ENCODE results near the gene PRCP. TPM values are rescaled to one million over a fixed set of nuclear protein-coding genes. Genes with fewer than 3 reads are reported as not detected.

PRCP gene
- total and polyA plus RNA-seq, 2 donors (not counting 3 experiments of a cell fraction or from before 2014, with no cell fraction given) = 170 to 277 TPM

DNA sequence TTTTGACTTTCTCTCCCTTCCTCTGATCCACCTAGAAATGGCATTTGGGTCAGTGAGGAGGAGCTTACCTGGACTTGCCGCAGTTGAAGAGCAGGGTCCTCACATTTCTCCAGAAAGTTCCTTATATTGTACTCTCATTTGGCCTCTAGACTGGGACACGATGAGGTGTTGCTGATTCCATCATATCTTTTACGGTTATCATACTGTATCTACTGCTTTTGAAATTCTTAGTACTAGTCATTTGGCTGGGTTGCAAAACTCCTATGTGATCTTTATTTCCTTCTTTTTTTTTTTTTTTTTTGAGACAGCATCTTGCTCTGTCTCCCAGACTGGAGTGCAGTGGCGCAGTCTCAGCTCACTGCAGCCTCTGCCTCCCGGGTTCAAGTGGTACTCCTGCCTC, 107.9 kb downstream of the PRCP start:
- H3K79me2 ChIP-seq (ENCODE audit: control insufficient read depth, insufficient read depth, low read length) = no peaks in the 10 kb centered on the region
- CTCF ChIA-PET = interaction anchor here (0.9 to 1.7 kb wide), 2 partner anchors 17 to 75 kb away, joined by 4 read pairs; no protein-coding TSS in a partner anchor
- H3K9me1 ChIP-seq (replicated peaks; ENCODE audit: control insufficient read depth, extremely low read depth, insufficient read depth, low read length) = no peaks in the 10 kb centered on the region
- POLR2A ChIA-PET = interaction anchor here (0.7 kb wide), 1 partner anchor 32 kb away, joined by 7 read pairs; no protein-coding TSS in a partner anchor
- no peak overlapping the region for H2AFZ ChIP-seq (ENCODE audit: low read depth, low read length)
- no peaks in the 10 kb centered on the region for H3K9me3 ChIP-seq (replicated peaks; ENCODE audit: control insufficient read depth, insufficient read depth, low read length)
- no TSS peak for BruUV-seq (replicated peaks)
- H3K27me3 ChIP-seq (ENCODE audit: control insufficient read depth in 2 of 2, insufficient read depth in 2 of 2, low read length in 2 of 2) = no peaks in the 10 kb centered on the region
- intact Hi-C loops (cut with micrococcal nuclease) (no loop called here), dilution Hi-C loops (cut with MboI; ENCODE audit: extremely low pct_ligation_motif_present, low sequenced_read_pairs) (no loop called here)
- no peak overlapping the region for H3K9ac ChIP-seq (replicated peaks; ENCODE audit: extremely low read depth, insufficient read depth, low read length)
- H3K4me2 ChIP-seq (ENCODE audit: insufficient read depth, low read length) = no peak overlapping the region
- no peaks in the 10 kb centered on the region for H3K36me3 ChIP-seq (ENCODE audit: control insufficient read depth in 2 of 2, extremely low read depth in 1 of 2, insufficient read depth in 2 of 2, low read length in 2 of 2)
- no peak overlapping the region for H3K27ac ChIP-seq (ENCODE audit: insufficient read depth, low read depth, low read length)
- no peak for TF ChIP-seq JUN (IDR thresholded peaks at IDR 0.05; ENCODE audit: borderline replicate concordance, insufficient read depth, insufficient read length, low read depth)
- no peak for TF ChIP-seq POLR2AphosphoS5 (IDR thresholded peaks at IDR 0.05; ENCODE audit: insufficient read depth, low read depth, low read length)
- no peak for TF ChIP-seq MYC (IDR thresholded peaks at IDR 0.05; ENCODE audit: low read depth, low read length)
- no peak for TF ChIP-seq EZH2 (IDR thresholded peaks at IDR 0.05; ENCODE audit: borderline replicate concordance, low read depth, low read length, severe bottlenecking)
- TF ChIP-seq POLR2A (IDR thresholded peaks at IDR 0.05; ENCODE audit: low read depth, low read length) = no peak
- no peak for TF ChIP-seq FOS (IDR thresholded peaks at IDR 0.05; ENCODE audit: borderline replicate concordance, insufficient read depth, low read length)
- TF ChIP-seq, protein P1, sequence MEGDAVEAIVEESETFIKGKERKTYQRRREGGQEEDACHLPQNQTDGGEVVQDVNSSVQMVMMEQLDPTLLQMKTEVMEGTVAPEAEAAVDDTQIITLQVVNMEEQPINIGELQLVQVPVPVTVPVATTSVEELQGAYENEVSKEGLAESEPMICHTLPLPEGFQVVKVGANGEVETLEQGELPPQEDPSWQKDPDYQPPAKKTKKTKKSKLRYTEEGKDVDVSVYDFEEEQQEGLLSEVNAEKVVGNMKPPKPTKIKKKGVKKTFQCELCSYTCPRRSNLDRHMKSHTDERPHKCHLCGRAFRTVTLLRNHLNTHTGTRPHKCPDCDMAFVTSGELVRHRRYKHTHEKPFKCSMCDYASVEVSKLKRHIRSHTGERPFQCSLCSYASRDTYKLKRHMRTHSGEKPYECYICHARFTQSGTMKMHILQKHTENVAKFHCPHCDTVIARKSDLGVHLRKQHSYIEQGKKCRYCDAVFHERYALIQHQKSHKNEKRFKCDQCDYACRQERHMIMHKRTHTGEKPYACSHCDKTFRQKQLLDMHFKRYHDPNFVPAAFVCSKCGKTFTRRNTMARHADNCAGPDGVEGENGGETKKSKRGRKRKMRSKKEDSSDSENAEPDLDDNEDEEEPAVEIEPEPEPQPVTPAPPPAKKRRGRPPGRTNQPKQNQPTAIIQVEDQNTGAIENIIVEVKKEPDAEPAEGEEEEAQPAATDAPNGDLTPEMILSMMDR (IDR thresholded peaks at IDR 0.05; ENCODE audit: extremely low read depth in 1 of 2, insufficient read depth in 1 of 2, low read depth in 1 of 2, low read length in 2 of 2) = no peak
- no peak for TF ChIP-seq GATA2 (IDR thresholded peaks at IDR 0.05; ENCODE audit: insufficient read depth, insufficient read length, low read depth, low read length)
- TF ChIP-seq, protein P2, sequence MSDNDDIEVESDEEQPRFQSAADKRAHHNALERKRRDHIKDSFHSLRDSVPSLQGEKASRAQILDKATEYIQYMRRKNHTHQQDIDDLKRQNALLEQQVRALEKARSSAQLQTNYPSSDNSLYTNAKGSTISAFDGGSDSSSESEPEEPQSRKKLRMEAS (IDR thresholded peaks at IDR 0.05; ENCODE audit: insufficient read depth, insufficient read length) = no peak
- peaks cover 43% of the 10 kb centered on the region for H3K4me1 ChIP-seq (ENCODE audit: control insufficient read depth, extremely low read depth, insufficient read depth, low read length)
- no peak for DNase-seq (ENCODE audit: low read depth, low spot score)
- no peak overlapping the region for H3K4me3 ChIP-seq (replicated peaks in 1 of 3; ENCODE audit: insufficient read depth in 1 of 3, low read depth in 1 of 3, low read length in 3 of 3)
- no peak for FAIRE-seq
- no peaks in the 10 kb centered on the region for H4K20me1 ChIP-seq (replicated peaks; ENCODE audit: control insufficient read depth, extremely low read depth, insufficient read depth, low read length)

All from endothelial cell of umbilical vein (primary cell).